H1 (cell line): Measurements from ENCODE around the gene ESYT1. TPM values are rescaled to one million over a fixed set of nuclear protein-coding genes. Genes with fewer than 3 reads are reported as not detected.
A peak's percentile ranks its signal among the peaks of the same experiment; 100 is the strongest.

ENCODE experiments used
- CTCF ChIA-PET: fragments of 300-600 bp; sonication (Branson Sonifier 250); formaldehyde crosslinking; loops from one replicate; lab custom pipeline; 2021; ENCODE audit not compliant: partially characterized antibody; lab: Charles Lee
- POLR2A ChIA-PET: fragments of 300-600 bp; sonication (Branson Sonifier 250); formaldehyde crosslinking; loops from one replicate; lab custom pipeline; 2021; ENCODE audit warnings: inconsistent platforms; ENCODE audit not compliant: partially characterized antibody; lab: Charles Lee
- DNase-seq, 2 experiments: peaks; one replicate each; pipeline versions ENCODE4 v3.0.0 to v3.0.0-alpha.2; 2010 to 2022; ENCODE audit warnings: low spot score in 2 of 2, low read depth in 1 of 2, mixed read lengths in 1 of 2
- FAIRE-seq: peaks from 2 replicates; lab custom pipeline; 2011; peaks lifted over from hg19 to GRCh38; lab: Jason Lieb, UNC
- H2AFZ ChIP-seq: 2 replicates; pipeline ENCODE4 v1.8.1; 2012; ENCODE audit warnings: low read length, inconsistent platforms
- H2AK5ac ChIP-seq: 2 replicates; pipeline ENCODE4 v1.6.1; 2013; ENCODE audit warnings: low read depth, low read length
- H2BK120ac ChIP-seq: replicated peaks from 2 replicates; pipeline ENCODE3; 2013; ENCODE audit warnings: low read depth, low read length, inconsistent platforms
- H2BK12ac ChIP-seq: 2 replicates; pipeline ENCODE4 v1.6.1; 2013; ENCODE audit warnings: low read depth, low read length
- H2BK15ac ChIP-seq: 2 replicates; pipeline ENCODE4 v1.6.1; 2013; ENCODE audit warnings: low read length
- H2BK20ac ChIP-seq: 2 replicates; pipeline ENCODE4 v1.6.1; 2013; ENCODE audit warnings: low read length
- H2BK5ac ChIP-seq: 2 replicates; pipeline ENCODE4 v1.6.1; 2013; ENCODE audit warnings: low read depth, low read length
- H3K14ac ChIP-seq: 2 replicates; pipeline ENCODE4 v1.6.1; 2013; ENCODE audit warnings: inconsistent platforms; ENCODE audit not compliant: insufficient read length
- H3K18ac ChIP-seq: 2 replicates; pipeline ENCODE4 v1.6.1; 2013; ENCODE audit warnings: low read length; ENCODE audit errors: extremely low read depth
- H3K23ac ChIP-seq: 2 replicates; pipeline ENCODE4 v1.6.1; 2013; ENCODE audit warnings: inconsistent platforms; ENCODE audit not compliant: insufficient read length
- H3K23me2 ChIP-seq: 2 replicates; pipeline ENCODE4 v1.6.1; 2013; ENCODE audit warnings: low read depth, low read length
- H3K27ac ChIP-seq: 2 replicates; pipeline ENCODE4 v1.6.1; 2011; ENCODE audit warnings: low read depth, low read length, inconsistent platforms
- H3K27me3 ChIP-seq, 4 experiments: replicated peaks in 1 of 4; 1 replicate in 1 of 4; 2 replicates in 3 of 4; pipeline versions ENCODE4 v1.6.1 to v1.8.1; 2011 to 2013; ENCODE audit warnings: low read length in 3 of 4, mild to moderate bottlenecking in 3 of 4, inconsistent platforms in 2 of 4, mixed read lengths in 2 of 4, moderate library complexity in 1 of 4; ENCODE audit not compliant: control insufficient read depth in 3 of 4, insufficient read depth in 3 of 4; ENCODE audit errors: extremely low read depth in 1 of 4
- H3K36me3 ChIP-seq, 4 experiments: 2 replicates each; pipeline versions ENCODE4 v1.6.1 to v1.8.1; 2011 to 2013; ENCODE audit warnings: mild to moderate bottlenecking in 4 of 4, low read length in 3 of 4, moderate library complexity in 2 of 4, control low read depth in 1 of 4, inconsistent platforms in 1 of 4; ENCODE audit not compliant: insufficient read depth in 4 of 4, control insufficient read depth in 2 of 4
- H3K4ac ChIP-seq: replicated peaks from 2 replicates; pipeline ENCODE3; 2013; ENCODE audit warnings: low read length, low read depth, mixed read lengths, inconsistent platforms; ENCODE audit not compliant: insufficient read length
- H3K4me1 ChIP-seq, 4 experiments: replicated peaks in 1 of 4; 1 replicate in 1 of 4; 2 replicates in 3 of 4; pipeline versions ENCODE4 v1.6.1 to v1.8.1; 2011 to 2013; ENCODE audit warnings: low read length in 3 of 4, inconsistent platforms in 2 of 4, mixed read lengths in 1 of 4; ENCODE audit not compliant: insufficient read depth in 4 of 4, control insufficient read depth in 3 of 4
- H3K4me2 ChIP-seq, 2 experiments: 2 replicates each; pipeline versions ENCODE4 v1.6.1 to v1.8.1; 2011 to 2013; ENCODE audit warnings: low read depth in 2 of 2, low read length in 2 of 2, control low read depth in 1 of 2, inconsistent platforms in 1 of 2, mild to moderate bottlenecking in 1 of 2; ENCODE audit not compliant: insufficient read depth in 1 of 2
- H3K4me3 ChIP-seq, 4 experiments: fragments of 200-600, 300-600 bp in 1 of 4; sonication (generic), shearing (Covaris generic), sonication (Bioruptor Twin) in 1 of 4; 2 replicates each; pipeline versions ENCODE4 v1.5.1 to v1.8.1; 2011 to 2016; ENCODE audit warnings: low read length in 4 of 4, low read depth in 3 of 4, control low read depth in 2 of 4, inconsistent platforms in 2 of 4, mild to moderate bottlenecking in 2 of 4, mixed read lengths in 1 of 4, moderate library complexity in 1 of 4; ENCODE audit not compliant: insufficient read depth in 2 of 4; ENCODE audit errors: extremely low read depth in 1 of 4
- H3K56ac ChIP-seq: replicated peaks from 2 replicates; pipeline ENCODE3; 2013; ENCODE audit warnings: low read depth, mild to moderate bottlenecking, mixed read lengths, low read length, inconsistent platforms; ENCODE audit not compliant: insufficient read length
- H3K79me1 ChIP-seq: 2 replicates; pipeline ENCODE4 v1.6.1; 2013; ENCODE audit warnings: low read depth, low read length, control low read depth
- H3K79me2 ChIP-seq, 2 experiments: 2 replicates each; pipeline versions ENCODE4 v1.6.1 to v1.8.1; 2012 to 2013; ENCODE audit warnings: low read length in 2 of 2, mild to moderate bottlenecking in 2 of 2, inconsistent platforms in 1 of 2; ENCODE audit not compliant: insufficient read depth in 2 of 2, control insufficient read depth in 1 of 2
- H3K9ac ChIP-seq, 4 experiments: replicated peaks in 1 of 4; 1 replicate in 1 of 4; 2 replicates in 3 of 4; pipeline versions ENCODE4 v1.6.1 to v1.8.1; 2011 to 2013; ENCODE audit warnings: low read depth in 3 of 4, low read length in 3 of 4, control low read depth in 2 of 4, mild to moderate bottlenecking in 2 of 4, moderate library complexity in 2 of 4, inconsistent platforms in 1 of 4; ENCODE audit errors: extremely low read depth in 1 of 4
- H3K9me3 ChIP-seq, 2 experiments: 2 replicates each; pipeline versions ENCODE4 v1.6.1 to v1.8.1; 2012 to 2013; ENCODE audit warnings: mild to moderate bottlenecking in 2 of 2, moderate library complexity in 2 of 2, control low read depth in 1 of 2, inconsistent platforms in 1 of 2, low read depth in 1 of 2, low read length in 1 of 2, mixed read lengths in 1 of 2; ENCODE audit not compliant: insufficient read depth in 2 of 2
- H4K20me1 ChIP-seq, 2 experiments: replicated peaks in 1 of 2; 2 replicates each; pipeline versions ENCODE3 to v1.8.1; 2011 to 2013; ENCODE audit warnings: inconsistent platforms in 2 of 2, low read length in 2 of 2, mild to moderate bottlenecking in 1 of 2; ENCODE audit not compliant: insufficient read depth in 2 of 2, control insufficient read depth in 1 of 2
- H4K5ac ChIP-seq: 2 replicates; pipeline ENCODE4 v1.6.1; 2013; ENCODE audit warnings: low read length, low read depth, mixed read lengths, inconsistent platforms; ENCODE audit not compliant: insufficient read length
- H4K8ac ChIP-seq: 2 replicates; pipeline ENCODE4 v1.8.0; 2013; ENCODE audit warnings: mild to moderate bottlenecking, moderate library complexity, low read length, inconsistent platforms; ENCODE audit not compliant: insufficient read depth; ENCODE audit errors: extremely low read depth
- H4K91ac ChIP-seq: replicated peaks from 2 replicates; pipeline ENCODE3; 2013; ENCODE audit warnings: low read length, mixed read lengths, inconsistent platforms; ENCODE audit not compliant: insufficient read length
- POLR2A ChIP-seq, 2 experiments: IDR thresholded peaks; 1 replicate in 1 of 2; 2 replicates in 1 of 2; pipeline ENCODE4 v1.6.1; 2011; ENCODE audit warnings: low read depth in 2 of 2, low read length in 2 of 2, mild to moderate bottlenecking in 2 of 2; ENCODE audit errors: control extremely low read depth in 1 of 2
- POLR2AphosphoS5 ChIP-seq: IDR thresholded peaks from 2 replicates; pipeline ENCODE4 v1.6.1; 2011; ENCODE audit warnings: low read depth, low read length
- SP1 ChIP-seq: IDR thresholded peaks from 2 replicates; pipeline ENCODE4 v1.6.1; 2011; ENCODE audit warnings: low read depth, low read length
- WGBS, 2 experiments: shearing (Covaris generic) in 1 of 2; methylation state at CpG; one replicate each; pipeline versions ENCODE4 v1.1.6 to v1.1.7; 2013 to 2015; ENCODE audit warnings: low lambda C conversion rate in 2 of 2, mixed read lengths in 2 of 2, inconsistent platforms in 1 of 2, low coverage in 1 of 2, missing lambda C conversion rate in 1 of 2; ENCODE audit not compliant: insufficient replicate concordance in 2 of 2, insufficient coverage in 1 of 2, insufficient read length in 1 of 2; ENCODE audit errors: extremely low coverage in 1 of 2, missing lambda C conversion rate in 1 of 2; 5-methylcytosine and 5-hydroxymethylcytosine counted together
- polyA plus RNA-seq, 7 experiments: library from polyadenylated mRNA; depleted of rRNA in 3 of 7; stranded (reverse) in 5 of 7; unstranded in 2 of 7; fragments of >200 nt in 5 of 7; fragments of 200-250 nt in 2 of 7; gene quantifications; 1 replicate in 5 of 7; 2 replicates in 1 of 7; 4 replicates in 1 of 7; pipeline versions ENCODE4 v1.2.1 to v1.2.3, GENCODE V29; 2011 to 2013; ENCODE audit warnings: missing spikeins in 2 of 7, mixed read lengths in 2 of 7
- total RNA-seq: library from RNA; stranded (reverse); fragmentation: NEBNext Ultra II Directional; extraction: Animal tissue kit (Norgen Biotek cat#: 25700); gene quantifications from 2 replicates; pipeline ENCODE4 v1.2.1, GENCODE V29; 2021

ESYT1 gene
- total and polyA plus RNA-seq, 2 of the 8 experiments (the other 6 are each of a cell fraction or from before 2014, with no cell fraction given): 86.9 to 165 TPM

- no peak overlapping the region for H4K91ac ChIP-seq
- 0 out of 2 replicates have a peak, but pooled peaks have one; percentile 49 for TF ChIP-seq SP1
- no peak; the same call in 1 of the 2 replicates for TF ChIP-seq POLR2AphosphoS5
- TF ChIP-seq POLR2A (IDR thresholded peaks at IDR 0.05; ENCODE audit: control extremely low read depth in 1 of 2, low read depth in 2 of 2, low read length in 2 of 2): peak in 1 of 2 experiments; percentile 46; a peak in 1 of 3 replicates
- TF ChIP-seq, all 59 proteins: peak for 2
- Histone ChIP-seq H2BK120ac (no peak overlapping the region), H2AFZ (no peak overlapping the region), H4K20me1 (peaks cover 11 to 23% of the 10 kb centered on the region in 2 experiments), H4K5ac (no peak overlapping the region), H3K36me3 (peaks cover 29 to 67% (median 45%) of the 10 kb centered on the region in 4 experiments), H3K4me1 (peaks cover 3 to 33% (median 20%) of the 10 kb centered on the region in 4 experiments), H3K9ac (peak overlapping the region in 3 of 4 experiments; percentile 92 to 99 (median 97); a peak in 6 of 7 replicates), H3K23me2 (peaks cover 19% of the 10 kb centered on the region), H3K9me3 (no peaks in the 10 kb centered on the region), H3K79me1 (peaks cover 5% of the 10 kb centered on the region; the same call in 1 of the 2 replicates), H2AK5ac (peak overlapping the region; percentile 25; the same call in 1 of the 2 replicates), H3K23ac (no peak overlapping the region), H3K4ac (no peak overlapping the region), H3K56ac (no peak overlapping the region), H3K27me3 (no peaks in the 10 kb centered on the region), H2BK5ac (peak overlapping the region; percentile 93; the same call in 1 of the 2 replicates), H2BK12ac (no peak overlapping the region), H2BK15ac (no peak overlapping the region), H2BK20ac (peak overlapping the region; percentile 3; the same call in 1 of the 2 replicates), H3K18ac (no peak overlapping the region), H3K14ac (no peak overlapping the region), H3K4me3 (peak overlapping the region; percentile 63 to 97 (median 93)), H3K27ac (peak overlapping the region; percentile 99; the same call in 1 of the 2 replicates), H4K8ac (no peak overlapping the region), H3K4me2 (peak overlapping the region; percentile 77 to 92), H3K79me2 (peaks cover 3 to 25% of the 10 kb centered on the region in 2 experiments)
- 87% methylated on average over 8 of the region's 8 CpGs; no CpG with 5 or more reads in 1 of the 2 experiments for WGBS, 2 experiments
- FAIRE-seq: no peak
- ChIA-PET CTCF (interaction anchor here (0.7 to 6.8 kb wide), 9 partner anchors 9 to 40 kb away, joined by 3 to 47 read pairs (median 5); partner anchors contain the start of genes SMARCC2 and ZC3H10), POLR2A (interaction anchor here (0.6 to 15.6 kb wide), 29 partner anchors 20 to 474 kb away, joined by 3 to 656 read pairs (median 4); partner anchors contain the start of genes ANKRD52, CNPY2, COQ10A and PA2G4)
- no peak for DNase-seq
Measured at GRCh38 chr12:56159482-56160192, 31.6 kb downstream of the ESYT1 start.
